ENCODE data around the gene GLIPR1.
"Not testable (repeated sequence)": the region's sequence is repeated elsewhere in the genome, so short reads cannot be mapped to it uniquely, and the experiment has no call there.

GLIPR1 gene

GRCh38 chr12:75480469-75480949 lies at the start of gene GLIPR1:
TSS of gene GLIPR1 (plus strand) at chr12:75480755. CDS start at chr12:75480881, 126 bp downstream.
- peak; percentile 10 for DNase-seq (ENCODE audit: low spot score)

GRCh38 chr12:75432924-75433323 lies 47.6 kb upstream of the GLIPR1 start:
- no peak for DNase-seq (ENCODE audit: low spot score)

GRCh38 chr12:75437564-75437963 lies 43.0 kb upstream of the GLIPR1 start:
- no peak for DNase-seq (ENCODE audit: low spot score)

- DNase-seq (ENCODE audit: low spot score): no peak
Measured at GRCh38 chr12:75438059-75438754, 42.3 kb upstream of the GLIPR1 start.

- no peak for DNase-seq (ENCODE audit: low spot score)
Measured at GRCh38 chr12:75439048-75439447, 41.5 kb upstream of the GLIPR1 start.

- no peak for DNase-seq (ENCODE audit: low spot score)
Measured at GRCh38 chr12:75439930-75440329, 40.6 kb upstream of the GLIPR1 start.

- DNase-seq (ENCODE audit: low spot score): not testable (repeated sequence)
Measured at GRCh38 chr12:75441687-75442449, 38.7 kb upstream of the GLIPR1 start.

GRCh38 chr12:75442454-75442853 lies 38.1 kb upstream of the GLIPR1 start:
- DNase-seq (ENCODE audit: low spot score): not testable (repeated sequence)

GRCh38 chr12:75443709-75444108 lies 36.8 kb upstream of the GLIPR1 start:
- DNase-seq (ENCODE audit: low spot score): no peak

- DNase-seq (ENCODE audit: low spot score): no peak
Measured at GRCh38 chr12:75444429-75445136, 36.0 kb upstream of the GLIPR1 start.

- DNase-seq (ENCODE audit: low spot score): not testable (repeated sequence)
Measured at GRCh38 chr12:75445137-75445507, 35.4 kb upstream of the GLIPR1 start.

GRCh38 chr12:75446857-75447256 lies 33.7 kb upstream of the GLIPR1 start:
- DNase-seq (ENCODE audit: low spot score): no peak

- no peak for DNase-seq (ENCODE audit: low spot score)
Measured at GRCh38 chr12:75447691-75448393, 32.7 kb upstream of the GLIPR1 start.

GRCh38 chr12:75452675-75453330 lies 27.8 kb upstream of the GLIPR1 start:
- no peak for DNase-seq (ENCODE audit: low spot score)

- no peak for DNase-seq (ENCODE audit: low spot score)
Measured at GRCh38 chr12:75455839-75456238, 24.7 kb upstream of the GLIPR1 start.

GRCh38 chr12:75457191-75457590 lies 23.4 kb upstream of the GLIPR1 start:
- DNase-seq (ENCODE audit: low spot score): no peak

GRCh38 chr12:75457866-75458265 lies 22.7 kb upstream of the GLIPR1 start:
- not testable (repeated sequence) for DNase-seq (ENCODE audit: low spot score)

- no peak for DNase-seq (ENCODE audit: low spot score)
Measured at GRCh38 chr12:75459755-75460154, 20.8 kb upstream of the GLIPR1 start.

- no peak for DNase-seq (ENCODE audit: low spot score)
Measured at GRCh38 chr12:75460204-75460603, 20.4 kb upstream of the GLIPR1 start.

GRCh38 chr12:75471902-75472890 lies 8.4 kb upstream of the GLIPR1 start:
- DNase-seq (ENCODE audit: low spot score): no peak

Data from HuH-7 (cell line).